GM18873 (cell line): ENCODE data around the gene FAM210B.
"Not testable (repeated sequence)": the region's sequence is repeated elsewhere in the genome, so short reads cannot be mapped to it uniquely, and the experiment has no call there.

Experiments
- ATAC-seq: cut with Tn5 transposase; IDR thresholded peaks from one replicate; pipeline ENCODE4 v1.9.1; 2021; ENCODE audit warnings: mild to moderate bottlenecking, moderate library complexity, moderate number of reproducible peaks; ENCODE audit not compliant: unreplicated experiment, low FRiP score

FAM210B gene

GRCh38 chr20:56360133-56360907 lies 1.5 kb downstream of the FAM210B start:
- no peak for ATAC-seq

GRCh38 chr20:56360908-56361205 lies 2.1 kb downstream of the FAM210B start:
- ATAC-seq, result no peak

GRCh38 chr20:56361900-56362299 lies 3.1 kb downstream of the FAM210B start:
- ATAC-seq, result no peak

GRCh38 chr20:56362833-56363413 lies 4.1 kb downstream of the FAM210B start:
- ATAC-seq, result no peak

- ATAC-seq, result no peak
Observed at GRCh38 chr20:56363491-56363890, 4.7 kb downstream of the FAM210B start.

- ATAC-seq, result no peak
Observed at GRCh38 chr20:56368351-56369134, 9.8 kb downstream of the FAM210B start.

- no peak for ATAC-seq
Observed at GRCh38 chr20:56369179-56369578, 10.4 kb downstream of the FAM210B start.

- no peak for ATAC-seq
Observed at GRCh38 chr20:56371977-56372376, 13.2 kb downstream of the FAM210B start.

GRCh38 chr20:56372850-56373249 lies 14.1 kb downstream of the FAM210B start:
- no peak for ATAC-seq

GRCh38 chr20:56373942-56374341 lies 15.2 kb downstream of the FAM210B start:
- ATAC-seq, result no peak

- no peak for ATAC-seq
Observed at GRCh38 chr20:56376331-56376730, 17.6 kb downstream of the FAM210B start.

GRCh38 chr20:56378386-56378785 lies 19.6 kb downstream of the FAM210B start:
- ATAC-seq, result no peak

- no peak for ATAC-seq
Observed at GRCh38 chr20:56380375-56380774, 21.6 kb downstream of the FAM210B start.

- no peak for ATAC-seq
Observed at GRCh38 chr20:56381501-56381900, 22.7 kb downstream of the FAM210B start.

- ATAC-seq, result no peak
Observed at GRCh38 chr20:56382696-56383095, 23.9 kb downstream of the FAM210B start.

GRCh38 chr20:56383334-56383733 lies 24.6 kb downstream of the FAM210B start:
- ATAC-seq, result no peak

GRCh38 chr20:56385130-56385529 lies 26.4 kb downstream of the FAM210B start:
- ATAC-seq, result no peak

GRCh38 chr20:56386219-56386618 lies 27.4 kb downstream of the FAM210B start:
- ATAC-seq, result no peak

GRCh38 chr20:56388882-56389281 lies 30.1 kb downstream of the FAM210B start:
- ATAC-seq, result no peak

- no peak for ATAC-seq
Observed at GRCh38 chr20:56389807-56390206, 31.0 kb downstream of the FAM210B start.

- not testable (repeated sequence) for ATAC-seq
Observed at GRCh38 chr20:56390396-56390795, 31.6 kb downstream of the FAM210B start.

GRCh38 chr20:56391037-56391436 lies 32.3 kb downstream of the FAM210B start:
- no peak for ATAC-seq
